ENCODE data around the gene PEAR1.

The PEAR1 gene

DNA sequence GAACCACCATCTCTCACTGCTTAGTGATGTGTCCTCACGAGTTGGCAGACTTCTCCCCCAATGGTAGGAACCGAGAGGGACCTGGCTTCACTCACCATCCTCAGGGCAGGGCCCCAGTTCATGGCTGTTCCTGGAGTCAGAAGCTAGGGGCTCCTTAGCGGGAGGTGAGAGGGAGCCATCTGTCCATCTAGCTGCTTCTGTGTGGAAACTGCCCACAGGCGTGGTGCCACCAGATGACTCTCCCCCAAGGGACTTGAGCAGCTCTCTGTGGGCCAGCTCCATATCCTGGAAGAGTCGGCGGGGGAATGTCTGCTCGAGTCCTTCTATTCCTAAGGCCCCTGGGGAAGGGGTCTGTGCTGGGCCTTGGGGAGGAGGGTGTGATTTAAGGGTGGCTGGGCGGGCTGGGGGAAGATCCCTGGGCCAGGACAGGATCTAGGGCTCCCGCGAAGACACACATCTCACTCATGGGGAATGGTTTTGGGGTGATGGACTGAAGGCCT lies 43.3 kb downstream of the PEAR1 start:
- DNase-seq (ENCODE audit: low spot score) = no peak

DNA sequence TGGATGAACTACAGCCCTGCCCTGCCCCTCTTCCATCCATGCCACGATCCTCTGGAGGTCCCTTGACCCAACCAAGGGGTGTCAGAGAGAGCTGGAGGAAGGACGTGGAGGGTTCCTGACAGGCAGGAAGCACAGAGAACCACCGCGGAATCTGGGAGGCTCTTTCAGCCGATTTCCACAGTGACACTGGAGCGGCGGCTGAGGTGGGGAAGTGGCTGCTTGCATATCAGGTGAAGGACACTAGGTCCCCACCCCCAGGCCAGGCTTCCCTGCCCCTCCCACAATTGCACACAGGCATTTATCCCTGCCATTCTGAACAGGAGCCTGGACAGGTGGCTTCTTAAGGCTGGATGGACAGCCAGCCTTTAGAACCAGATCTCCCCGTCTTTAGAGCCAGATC lies 44.4 kb downstream of the PEAR1 start:
- DNase-seq (ENCODE audit: low spot score) = no peak

DNA sequence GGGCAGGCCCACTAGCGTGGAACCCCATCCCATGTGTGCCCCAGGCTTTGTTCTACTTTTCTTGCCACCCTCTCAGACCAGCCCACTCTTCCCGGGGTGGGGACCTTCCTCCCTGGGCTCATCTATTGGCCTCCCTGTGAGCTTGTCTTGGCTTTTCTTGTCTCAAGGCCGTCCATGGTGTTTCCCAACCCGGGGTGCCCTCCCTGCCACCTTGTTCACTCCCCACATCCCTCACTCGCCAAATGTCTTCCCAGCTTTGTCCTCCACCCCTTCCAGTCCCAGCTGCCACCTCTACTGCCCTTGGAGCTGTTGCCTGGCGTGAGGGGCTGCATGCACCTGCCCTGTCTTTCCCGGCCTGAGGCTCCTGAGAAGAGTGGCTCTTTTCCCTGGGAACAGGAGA lies 45.3 kb downstream of the PEAR1 start:
- no peak for DNase-seq (ENCODE audit: low spot score)

DNA sequence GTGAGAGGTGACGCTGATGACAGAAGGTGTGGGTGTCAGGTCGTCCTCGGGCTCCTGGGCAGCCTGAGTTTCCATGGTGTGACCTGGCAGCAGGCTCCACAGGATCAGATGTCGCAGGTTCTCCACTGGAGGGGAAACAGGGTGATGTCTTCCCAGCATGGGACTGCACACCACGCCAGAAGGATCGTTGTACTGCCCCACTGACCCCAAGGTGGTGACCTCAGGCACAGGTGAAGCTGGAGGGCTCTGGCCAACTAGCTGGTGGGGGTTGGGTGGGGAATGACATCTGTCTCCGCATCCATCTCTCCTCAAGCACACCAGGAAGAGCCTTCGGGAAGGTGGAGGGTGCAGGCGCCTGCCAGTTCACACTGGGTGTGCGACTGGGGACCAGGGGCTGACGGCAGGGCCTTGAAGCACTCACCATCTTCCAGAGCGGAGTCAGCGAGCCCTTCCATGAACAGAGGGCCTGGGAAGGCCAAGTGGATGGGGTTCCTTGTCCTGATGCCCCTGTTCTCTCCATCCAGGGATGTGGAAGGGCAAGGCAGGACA lies 46.3 kb downstream of the PEAR1 start:
- DNase-seq (ENCODE audit: low spot score) = no peak

DNA sequence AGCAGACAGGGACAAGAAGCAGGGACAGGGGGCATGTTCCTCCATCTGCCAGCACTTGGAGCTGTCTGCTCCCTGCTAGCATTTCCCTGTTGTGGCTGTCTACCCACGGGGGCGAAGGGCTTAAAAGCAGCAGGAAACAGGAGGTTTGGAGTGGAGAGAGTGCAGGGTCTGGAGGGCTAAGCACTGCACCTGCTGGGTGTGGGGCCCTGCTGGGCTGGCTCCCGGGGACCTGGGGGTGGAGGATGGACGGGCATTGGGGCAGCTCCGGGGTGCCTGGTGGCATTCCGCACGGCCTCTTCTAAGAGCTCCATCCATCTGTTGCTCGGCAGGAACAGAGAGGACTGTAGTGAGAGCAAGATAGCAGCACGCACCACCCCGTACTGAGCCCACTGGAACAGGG lies 48.2 kb downstream of the PEAR1 start:
- no peak for DNase-seq (ENCODE audit: low spot score)

DNA sequence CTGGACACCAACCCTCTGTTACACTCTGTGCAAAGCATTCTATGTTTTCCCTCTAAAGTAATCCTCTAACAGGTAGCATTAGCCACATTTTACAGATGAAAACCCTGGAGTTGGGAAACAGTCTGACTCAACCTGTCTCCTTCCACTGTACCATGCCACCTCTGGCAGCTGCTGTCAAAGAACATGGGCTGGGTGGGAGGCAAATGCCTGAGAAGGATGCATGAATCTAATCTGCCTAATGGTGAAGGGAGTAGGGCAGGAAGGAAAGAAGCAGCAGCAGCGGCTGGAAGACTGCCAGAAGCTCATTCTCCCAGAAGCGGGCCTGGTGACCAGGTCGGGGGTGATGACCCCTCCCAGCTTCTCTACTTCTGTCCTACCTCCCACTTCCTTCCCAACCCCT lies 48.7 kb downstream of the PEAR1 start:
- DNase-seq (ENCODE audit: low spot score) = no peak

DNA sequence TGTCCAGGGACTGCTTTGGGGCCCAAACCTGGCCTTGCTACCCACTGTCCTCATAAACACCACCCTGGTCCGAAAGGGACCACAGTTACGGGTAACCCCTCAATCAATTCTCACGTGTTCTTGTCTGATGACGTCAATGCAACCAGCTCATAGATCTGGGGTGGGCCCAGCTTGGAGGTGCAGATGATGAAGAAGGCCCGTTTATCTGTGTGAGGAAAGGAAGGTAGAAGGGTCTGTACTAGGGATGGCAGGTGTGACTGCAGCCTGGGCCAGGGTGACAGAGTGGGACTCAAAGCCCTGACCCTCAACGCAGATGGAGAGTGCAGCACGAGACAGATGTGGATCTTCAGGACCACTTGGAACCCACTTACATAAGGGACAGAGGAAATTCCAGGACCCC lies 49.1 kb downstream of the PEAR1 start:
- no peak for DNase-seq (ENCODE audit: low spot score)

DNA sequence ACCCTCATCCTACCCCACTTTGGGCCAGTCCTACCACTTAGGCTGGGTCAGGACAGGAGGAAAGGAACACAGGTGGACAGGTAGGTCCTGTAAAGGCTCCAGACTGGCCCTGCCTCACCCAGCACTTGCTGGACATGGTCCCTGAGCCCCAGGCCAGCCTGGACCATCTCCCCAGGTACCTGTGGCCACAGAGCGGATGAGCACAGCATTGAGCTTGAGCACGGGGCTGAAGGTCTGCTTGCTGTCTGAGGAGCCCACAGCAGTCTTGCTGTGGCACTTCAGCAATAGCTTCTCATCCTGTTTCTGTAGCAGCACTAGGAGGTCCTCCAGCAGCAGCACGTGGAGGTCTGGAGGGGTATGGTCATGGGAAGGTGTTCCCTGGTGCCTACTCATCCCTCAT lies 50.2 kb downstream of the PEAR1 start:
- DNase-seq (ENCODE audit: low spot score) = no peak

DNA sequence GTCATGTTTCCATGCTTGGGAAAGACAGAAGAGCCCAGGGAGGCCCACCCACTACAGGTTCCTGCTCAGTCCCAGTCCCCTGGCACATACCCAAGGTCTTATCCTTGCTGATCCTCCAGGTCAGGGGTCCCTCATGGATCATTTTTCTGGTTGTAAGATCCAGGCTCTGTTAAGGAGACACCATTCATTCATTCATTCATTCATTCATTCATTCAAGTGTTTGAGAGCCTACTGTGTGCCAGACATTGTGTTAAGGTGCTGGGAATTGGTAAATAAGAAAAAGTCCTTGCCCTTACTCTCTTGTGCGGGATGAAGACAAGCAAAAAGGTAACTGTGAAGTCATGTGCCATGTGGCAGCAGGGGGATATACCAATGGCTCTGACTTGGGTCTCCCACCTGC lies 50.8 kb downstream of the PEAR1 start:
- no peak for DNase-seq (ENCODE audit: low spot score)

DNA sequence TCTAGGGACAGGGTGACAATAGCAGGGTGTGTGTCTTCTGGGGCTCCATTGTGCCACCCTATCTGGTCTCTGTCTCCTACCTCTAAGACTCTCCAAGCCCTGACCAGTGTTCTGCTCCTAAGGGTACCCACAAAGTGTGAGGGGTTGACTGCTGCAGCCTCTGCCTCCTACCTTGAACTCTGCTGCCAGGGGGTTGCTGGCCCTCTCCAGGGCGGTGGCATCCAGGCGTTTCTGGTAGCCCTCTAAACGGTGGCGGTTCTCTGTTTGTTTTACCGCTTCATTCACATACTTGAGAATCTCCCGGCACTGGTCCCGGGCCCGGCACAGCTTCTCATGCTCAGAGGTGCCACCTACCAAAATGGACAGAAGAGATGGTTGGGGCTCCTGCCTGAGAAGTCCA lies 51.3 kb downstream of the PEAR1 start:
- no peak for DNase-seq (ENCODE audit: low spot score)

DNA sequence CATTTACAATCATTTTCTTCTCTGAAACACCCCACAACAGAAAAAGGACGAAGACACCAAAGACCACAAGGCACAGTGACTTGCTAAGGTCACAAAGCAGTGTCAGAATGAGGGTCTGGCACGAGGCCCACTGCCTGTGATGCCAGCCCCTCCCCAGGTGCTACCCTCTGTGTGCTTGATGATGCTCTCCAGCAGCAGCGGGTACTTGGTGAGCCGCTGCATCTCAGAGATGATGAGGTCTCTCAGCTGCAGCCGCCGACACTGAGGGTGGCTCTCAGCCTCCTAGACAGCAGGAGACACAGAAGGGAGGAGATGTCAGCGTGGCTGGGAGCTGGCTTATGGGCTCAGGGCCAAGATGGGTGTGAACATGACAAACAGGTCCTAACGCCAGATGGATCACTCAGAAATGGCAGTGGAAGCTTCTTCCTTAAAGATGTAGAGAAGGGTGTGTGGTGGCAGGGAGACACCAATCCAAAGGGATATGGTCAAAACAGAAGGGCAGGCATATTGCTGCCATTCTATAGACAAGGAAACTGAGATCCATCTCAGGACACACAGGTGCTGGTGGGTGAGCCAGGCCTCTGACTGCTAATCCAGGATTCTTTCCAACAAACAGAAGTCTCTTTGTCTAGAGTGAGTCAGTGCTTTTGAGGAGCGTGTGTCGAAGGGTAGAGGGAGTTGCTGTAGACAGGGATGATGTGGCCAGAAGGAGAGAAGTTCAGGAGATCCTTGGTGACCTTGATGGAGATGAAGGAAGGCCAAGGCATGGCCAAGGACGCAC lies 52.6 kb downstream of the PEAR1 start:
- no peak for DNase-seq (ENCODE audit: low spot score)

DNA sequence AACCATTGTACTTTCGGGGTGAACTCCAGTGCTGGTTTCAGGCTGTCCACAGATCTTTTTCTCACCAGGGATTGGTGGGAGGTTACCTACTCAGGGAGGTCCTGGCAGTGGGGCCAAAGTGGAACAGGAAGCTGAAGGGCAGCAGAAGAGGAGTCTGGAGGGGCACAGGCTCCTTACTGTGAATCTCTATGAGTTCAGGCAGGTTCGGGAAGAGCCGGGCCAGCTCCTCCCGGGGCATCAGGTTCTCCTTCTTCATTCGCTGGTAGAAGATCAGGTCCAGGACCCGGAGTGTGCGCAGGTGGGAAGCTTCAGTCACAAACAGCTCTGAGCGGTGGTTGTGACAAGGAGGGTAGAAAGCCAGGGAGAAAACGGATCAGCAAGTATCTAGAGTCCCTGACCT lies 53.6 kb downstream of the PEAR1 start:
- no peak for DNase-seq (ENCODE audit: low spot score)

DNA sequence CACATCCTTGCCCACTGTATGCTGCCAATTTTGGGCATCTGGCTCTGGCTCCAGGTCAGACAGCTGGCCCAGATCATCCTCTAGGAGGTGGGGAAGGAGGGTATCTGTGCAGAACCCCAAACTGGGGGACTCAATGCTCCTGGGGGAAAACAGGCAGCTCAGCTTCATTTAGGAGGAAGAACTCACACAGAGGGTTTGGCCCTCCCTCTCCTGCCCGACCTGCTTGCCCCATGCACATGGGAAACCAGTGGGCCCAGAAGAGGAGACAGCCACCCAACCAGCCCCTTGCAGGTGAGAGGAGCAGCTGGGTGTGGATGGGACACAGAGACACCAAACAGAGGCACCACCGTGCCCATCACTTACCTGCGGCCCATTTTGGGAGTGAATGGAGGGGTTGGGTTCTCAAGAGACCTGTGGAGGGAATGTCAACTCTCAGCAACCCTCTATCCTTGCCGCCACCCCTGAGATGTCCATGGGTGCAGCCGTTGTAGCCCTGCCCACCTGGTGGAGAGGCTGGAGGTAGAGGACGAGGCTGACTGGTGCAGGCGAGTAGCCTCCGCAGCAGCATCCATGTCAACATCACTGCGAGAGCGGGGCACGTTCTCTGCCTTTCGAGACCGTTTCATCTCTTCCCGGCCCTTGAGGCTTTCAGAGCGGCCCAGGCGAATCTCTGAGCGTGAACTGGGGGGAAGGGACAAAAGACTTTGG lies 54.5 kb downstream of the PEAR1 start:
- no peak for DNase-seq (ENCODE audit: low spot score)

DNA sequence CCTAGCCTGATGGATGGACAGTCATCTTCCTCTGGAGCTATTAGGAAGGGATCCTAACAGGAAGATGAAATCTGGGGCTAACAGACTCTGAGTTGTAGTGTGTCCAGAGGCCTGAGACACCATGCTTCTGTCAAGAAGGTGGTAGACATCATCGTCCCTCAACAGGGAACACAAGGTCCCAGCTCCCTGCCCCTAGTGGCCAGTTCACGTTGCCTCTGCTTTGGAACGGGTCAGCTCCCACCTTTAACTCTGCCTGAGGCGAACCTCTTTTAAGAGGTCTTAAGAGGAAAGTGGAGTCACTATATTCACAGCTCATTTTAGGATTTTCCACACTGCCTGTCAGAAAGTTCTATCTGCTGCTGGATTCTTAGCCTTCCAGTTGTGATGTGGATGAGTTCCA lies 55.2 kb downstream of the PEAR1 start:
- no peak for DNase-seq (ENCODE audit: low spot score)

DNA sequence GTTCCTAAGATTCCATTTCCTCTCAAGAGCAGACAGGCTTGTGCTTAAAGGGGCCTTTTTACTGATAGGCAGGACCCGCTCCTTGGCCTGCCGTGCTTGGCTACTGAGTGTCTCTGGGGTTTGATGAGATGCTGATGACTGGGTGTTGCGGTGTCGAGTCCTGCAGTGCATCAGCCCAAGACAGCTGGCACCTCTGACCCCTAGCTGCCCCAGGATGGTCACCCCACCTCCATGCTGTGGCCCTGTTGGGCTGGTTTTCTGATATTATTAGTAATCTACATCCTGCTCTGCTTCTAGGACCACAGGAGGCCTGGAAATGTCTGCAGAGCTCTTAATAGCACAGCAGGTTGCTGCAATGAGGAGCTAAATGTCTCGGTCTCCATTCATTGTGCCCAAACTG lies 55.6 kb downstream of the PEAR1 start:
- DNase-seq (ENCODE audit: low spot score) = no peak

DNA sequence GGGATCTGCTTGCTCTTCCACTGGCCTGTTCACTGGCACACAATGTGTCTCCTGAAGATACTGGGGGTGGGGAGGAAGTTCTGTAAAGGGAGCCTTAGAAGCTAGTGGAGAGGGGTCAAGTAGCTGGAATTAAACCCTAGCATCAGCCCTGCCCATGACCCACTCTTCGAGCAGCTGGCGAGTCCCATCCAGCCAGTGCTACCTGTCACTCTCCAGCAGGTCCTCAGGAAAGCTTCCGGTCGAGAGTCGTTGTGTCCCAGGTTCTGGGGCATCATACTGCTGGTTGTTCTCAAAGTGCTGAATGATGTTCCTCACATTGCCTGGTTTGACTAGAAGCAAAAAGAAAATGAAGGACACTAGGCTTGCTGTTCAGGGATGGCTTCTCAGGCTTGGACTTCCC lies 57.9 kb downstream of the PEAR1 start:
- DNase-seq (ENCODE audit: low spot score) = no peak

DNA sequence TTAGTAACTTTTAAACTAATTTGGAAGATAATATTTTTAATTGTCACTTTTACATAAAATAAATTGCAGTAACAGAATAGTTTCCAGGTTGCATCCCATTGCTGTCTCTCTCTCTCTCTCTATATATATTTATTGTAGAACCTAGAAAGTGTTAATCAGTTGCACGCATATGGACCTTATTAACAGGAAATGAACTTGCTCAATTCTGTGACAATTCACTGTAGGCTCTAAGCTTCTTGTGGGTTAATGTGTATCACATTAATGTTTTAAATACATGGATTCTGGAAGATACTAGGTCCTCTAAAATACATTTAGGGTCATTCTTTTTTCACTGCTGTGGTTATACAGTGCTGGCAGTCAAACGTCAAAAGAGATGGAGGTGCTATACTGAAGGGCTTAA lies 60.1 kb downstream of the PEAR1 start:
- DNase-seq (ENCODE audit: low spot score) = no peak

DNA sequence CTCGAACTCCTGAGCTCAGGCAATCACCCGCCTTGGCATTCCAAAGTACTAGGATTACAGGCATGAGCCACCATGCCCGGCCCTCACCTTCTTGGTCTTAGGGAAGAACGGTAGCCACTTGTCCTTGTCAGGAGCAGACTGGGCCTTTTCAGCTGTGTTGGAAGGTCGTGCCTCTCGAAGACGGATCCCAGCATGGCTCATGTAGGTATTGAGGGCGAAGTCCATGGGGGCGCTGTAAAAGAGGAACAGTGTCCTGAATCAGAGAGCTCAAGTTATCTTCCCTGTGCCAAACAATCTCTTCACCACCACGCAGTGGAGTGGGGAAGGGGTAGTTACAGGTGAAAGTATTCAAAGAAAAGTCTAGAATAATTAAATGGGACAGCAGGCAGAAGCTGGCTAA lies 62.8 kb downstream of the PEAR1 start:
- DNase-seq (ENCODE audit: low spot score) = no peak

DNA sequence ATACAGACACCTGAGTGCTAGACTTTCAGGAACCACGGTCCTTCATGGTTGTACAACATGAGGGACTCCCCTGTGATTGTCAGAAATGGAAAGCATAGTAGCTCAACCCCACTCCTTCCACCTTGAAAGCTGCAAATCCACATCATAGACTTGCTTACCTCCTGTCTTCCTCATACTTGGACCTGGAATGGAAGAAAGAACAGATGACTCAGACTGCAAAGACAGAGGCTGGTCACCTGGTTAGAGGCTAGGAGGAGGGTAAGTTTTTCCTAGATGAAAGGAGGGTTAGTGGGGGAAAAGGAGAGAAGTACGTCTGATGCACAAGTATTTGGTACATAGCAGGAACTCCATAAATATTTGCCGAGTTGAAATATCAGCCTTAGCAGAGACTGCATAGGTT lies 64.1 kb downstream of the PEAR1 start:
- DNase-seq (ENCODE audit: low spot score) = no peak

DNA sequence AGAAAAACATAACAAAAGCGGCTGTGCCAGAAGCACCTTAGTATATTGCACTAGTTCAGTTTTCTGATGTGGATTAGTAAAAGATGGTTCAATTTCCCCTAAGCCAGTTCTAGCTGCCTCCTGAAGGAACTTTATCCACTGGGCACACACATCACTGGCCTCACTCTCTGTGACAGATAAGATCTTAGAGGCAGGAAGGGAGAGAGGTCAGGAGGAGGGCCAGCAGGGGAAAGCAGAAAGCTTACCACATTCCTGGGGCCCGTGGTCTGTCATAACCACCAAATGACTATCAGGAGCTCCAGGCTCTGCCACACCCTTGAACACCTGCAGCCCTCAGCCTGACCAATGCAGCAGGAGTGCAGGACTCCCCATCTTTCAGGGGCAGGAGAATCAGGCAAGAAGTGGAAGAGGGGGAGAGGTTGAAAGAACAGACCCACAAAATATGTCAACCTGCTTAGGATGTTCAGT lies 64.8 kb downstream of the PEAR1 start:
- no peak for DNase-seq (ENCODE audit: low spot score)

DNA sequence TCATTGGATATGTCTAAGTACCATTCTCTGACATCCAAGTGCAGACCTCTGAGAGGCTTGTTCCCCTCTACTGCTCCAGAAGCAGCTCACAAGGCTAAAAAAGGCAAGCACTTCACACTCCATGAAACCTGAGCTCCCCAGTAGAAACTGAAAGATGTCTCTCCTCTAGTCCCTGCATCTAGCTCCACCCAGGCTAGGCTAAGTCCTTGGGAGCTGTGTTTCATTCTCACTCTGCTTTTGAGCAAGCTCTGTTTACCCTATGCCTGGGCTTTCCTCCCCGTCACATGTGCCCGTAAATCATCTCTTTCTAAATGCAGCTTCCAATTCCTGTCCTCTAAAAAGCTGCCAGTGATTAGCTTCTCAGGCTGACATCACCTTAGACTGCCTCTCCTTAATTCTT lies 65.9 kb downstream of the PEAR1 start:
- no peak for DNase-seq (ENCODE audit: low spot score)

DNA sequence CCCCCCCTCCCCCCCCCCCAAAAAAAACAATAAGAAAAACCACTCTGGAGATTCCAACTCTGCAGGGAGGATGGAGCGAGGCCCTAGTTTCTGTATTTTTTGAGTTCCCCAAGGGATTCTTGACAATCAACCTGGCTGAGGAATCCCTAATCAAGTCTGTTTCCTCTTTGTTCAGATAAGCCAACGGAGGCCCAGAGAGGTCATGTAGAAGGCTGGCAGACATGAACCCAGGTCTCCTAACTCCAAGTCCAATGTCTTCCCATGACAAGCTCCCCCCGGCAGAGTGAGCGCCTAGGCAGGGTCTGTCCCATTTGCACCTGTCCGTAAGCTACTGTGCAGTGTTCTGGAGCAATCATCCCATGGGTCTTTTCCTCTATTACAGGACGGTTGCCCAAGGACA lies 66.4 kb downstream of the PEAR1 start:
- no peak for DNase-seq (ENCODE audit: low spot score)

DNA sequence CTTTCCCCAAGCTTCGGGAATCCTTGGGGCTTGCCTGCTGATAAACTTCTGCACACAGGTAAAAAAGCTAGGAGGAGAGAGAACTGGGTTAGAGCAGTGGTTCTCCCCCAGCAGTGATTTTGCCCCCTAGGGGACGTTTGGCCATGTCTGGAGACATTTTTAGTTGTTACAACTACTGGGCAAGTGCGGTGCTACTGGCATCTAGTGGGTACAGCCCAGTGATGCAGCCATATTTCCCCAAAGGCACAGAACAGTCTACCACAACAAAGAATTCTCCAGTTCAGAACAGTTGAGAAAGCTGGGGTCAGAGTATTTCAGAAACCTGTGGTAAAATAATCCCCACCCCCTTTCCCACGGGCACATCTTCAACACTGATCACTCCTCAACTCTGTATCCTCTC lies 68.2 kb downstream of the PEAR1 start:
- DNase-seq (ENCODE audit: low spot score) = peak; percentile 25
